ENCODE measurements around the gene NEK7. TPM values are rescaled to one million over a fixed set of nuclear protein-coding genes. Genes with fewer than 3 reads are reported as not detected.

NEK7 gene
- total and polyA plus RNA-seq, 2 of the 4 experiments (the other 2 are of a cell fraction) = 89.0 to 467 TPM

DNA sequence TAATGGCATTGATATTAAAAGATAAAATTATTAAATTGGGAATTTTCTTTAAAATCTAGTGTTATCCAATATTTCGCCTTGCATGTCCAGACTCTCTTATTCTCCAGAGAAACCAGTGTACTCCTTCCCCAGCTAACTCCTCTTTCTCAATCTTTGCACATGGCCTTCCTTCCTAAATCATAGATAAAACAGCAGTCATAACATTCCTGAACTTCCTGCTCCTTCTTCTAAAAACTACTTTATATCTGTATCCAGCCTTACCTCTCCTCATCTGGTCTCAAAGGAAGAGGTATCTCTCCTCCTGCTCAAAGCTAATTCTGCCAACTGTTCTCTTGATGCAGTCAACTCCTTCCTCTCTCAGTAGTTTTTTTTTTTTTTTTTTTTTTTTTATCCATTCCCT lies 39.5 kb upstream of the NEK7 start:
- Histone ChIP-seq H3K36me3 (ENCODE audit: control insufficient read depth, insufficient read depth, low read length) (no peaks in the 10 kb centered on the region), H4K8ac (ENCODE audit: low read depth in 2 of 2, low read length in 2 of 2) (peak overlapping the region; percentile 71 to 84), H2AK9ac (replicated peaks; ENCODE audit: low read depth, low read length, poor library complexity) (no peak overlapping the region), H4K91ac (ENCODE audit: insufficient read depth, low read depth, low read length) (peak overlapping the region; percentile 30; the same call in 1 of the 2 replicates), H3K56ac (ENCODE audit: extremely low read depth, insufficient read depth, low read length) (peak overlapping the region; percentile 50), H2BK120ac (ENCODE audit: low read depth, low read length) (peak overlapping the region; percentile 80), H3K4ac (ENCODE audit: low read depth, low read length) (peak overlapping the region; percentile 57; the same call in 1 of the 2 replicates), H3K79me1 (ENCODE audit: low read depth in 1 of 2, low read length in 2 of 2) (peaks cover 0 to 10% of the 10 kb centered on the region in 2 experiments; a peak in 1 of 4 replicates), H2BK20ac (ENCODE audit: low read depth, low read length) (peak overlapping the region; percentile 92), H3K9me1 (ENCODE audit: insufficient read depth, low read length) (0 out of 2 replicates have a peak, but pooled peaks cover 7% of the 10 kb centered on the region), H2AK5ac (ENCODE audit: low read depth, low read length) (peak overlapping the region; percentile 16; the same call in 1 of the 2 replicates), H3K4me1 (ENCODE audit: control insufficient read depth, insufficient read depth, low read length) (peaks cover 8% of the 10 kb centered on the region), H2BK15ac (ENCODE audit: low read depth, low read length) (peak overlapping the region; percentile 84; the same call in 2 of the 3 replicates), H3K14ac (replicated peaks; ENCODE audit: low read depth, low read length) (peak overlapping the region; percentile 26), H2AFZ (replicated peaks; ENCODE audit: low read length, poor library complexity) (no peak overlapping the region), H4K5ac (ENCODE audit: low read depth, low read length) (peak overlapping the region; percentile 21; the same call in 1 of the 2 replicates), H3K4me2 (ENCODE audit: low read depth, low read length) (no peak overlapping the region; the same call in 1 of the 2 replicates), H3K9me3 (ENCODE audit: control insufficient read depth, insufficient read depth, low read length) (no peaks in the 10 kb centered on the region), H2BK5ac (ENCODE audit: low read depth, low read length, poor library complexity, severe bottlenecking) (peak overlapping the region; percentile 91), H3K18ac (ENCODE audit: low read depth, low read length) (peak overlapping the region; percentile 68; the same call in 1 of the 2 replicates), H3K27me3 (ENCODE audit: control insufficient read depth, insufficient read depth, low read length) (no peaks in the 10 kb centered on the region), H3K27ac (ENCODE audit: insufficient read depth, low read length) (no peak overlapping the region; the same call in 1 of the 2 replicates), H3K4me3 (ENCODE audit: insufficient read depth, low read depth, low read length) (no peak overlapping the region), H4K20me1 (ENCODE audit: insufficient read depth, low read length) (no peaks in the 10 kb centered on the region), H3K9ac (ENCODE audit: low read depth, low read length) (no peak overlapping the region; the same call in 1 of the 2 replicates), H3K23ac (ENCODE audit: low read depth, low read length) (peak overlapping the region; percentile 73; the same call in 1 of the 2 replicates)
- TF ChIP-seq CEBPB (IDR thresholded peaks at IDR 0.05; ENCODE audit: low read depth, low read length) (peak; percentile 24; the same call in 1 of the 2 replicates), BHLHE40 (IDR thresholded peaks at IDR 0.05; ENCODE audit: low read depth, low read length) (no peak)
- CTCF ChIA-PET = interaction anchor here (1.0 kb wide), 2 partner anchors 124 to 139 kb away, joined by 3 to 4 read pairs; no protein-coding TSS in a partner anchor
- dilution Hi-C loops (cut with HindIII; ENCODE audit: low sequenced_read_pairs, unreplicated experiment) (no loop called here), intact Hi-C loops (cut with micrococcal nuclease) (no loop called here), in situ Hi-C loops (cut with MboI; ENCODE audit: low sequenced_read_pairs) (no loop called here)
- POLR2A ChIA-PET (ENCODE audit: unreplicated experiment) = interaction anchor here (0.6 kb wide), 1 partner anchor 24 kb away, joined by 18 read pairs; no protein-coding TSS in a partner anchor
- BruUV-seq (replicated peaks) = no TSS peak
- WGBS, 2 experiments (ENCODE audit: extremely low coverage in 2 of 2, insufficient read length in 1 of 2) = no CpG with 5 or more reads among the region's 1 CpG
- no peak for DNase-seq
- ATAC-seq (ENCODE audit: low read depth) = no peak
